ENCODE results near the gene FXYD7.
A peak's percentile ranks its signal among the peaks of the same experiment; 100 is the strongest.

Gene FXYD7

DNA sequence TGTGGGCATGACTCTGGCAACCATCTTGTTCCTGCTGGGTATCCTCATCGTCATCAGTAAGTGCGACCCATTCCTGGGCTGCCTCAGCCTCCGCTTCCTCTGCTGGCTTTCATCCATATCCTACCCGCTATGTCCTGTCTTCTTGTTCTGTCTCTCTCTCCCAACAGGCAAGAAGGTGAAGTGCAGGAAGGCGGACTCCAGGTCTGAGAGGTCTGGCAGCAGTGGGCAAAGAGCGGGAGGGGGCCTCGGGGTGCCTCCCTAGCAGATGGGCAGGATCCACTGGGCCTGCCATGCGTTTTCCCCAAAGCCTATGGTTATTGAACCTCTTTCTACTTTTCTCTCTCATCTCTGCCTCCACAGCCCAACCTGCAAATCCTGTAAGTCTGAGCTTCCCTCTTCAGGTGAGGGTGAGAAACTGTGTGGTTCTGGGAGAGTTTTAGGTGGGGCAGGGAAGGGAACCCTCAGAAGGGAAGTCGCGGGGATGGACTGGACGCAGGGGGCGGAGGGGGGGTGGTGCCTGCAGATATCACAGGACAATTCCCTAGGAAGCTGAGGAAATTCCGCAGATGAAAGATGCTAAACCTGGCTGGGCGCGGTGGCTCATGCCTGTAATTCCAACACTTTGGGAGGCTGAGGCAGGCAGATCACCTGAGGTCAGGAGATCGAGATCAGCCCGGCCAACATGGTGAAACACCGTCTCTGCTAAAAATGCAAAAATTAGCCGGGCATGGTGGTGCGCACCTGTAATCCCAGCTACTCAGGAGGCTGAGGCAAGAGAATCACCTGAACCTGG lies 8.4 kb downstream of the FXYD7 start:
- TF ChIP-seq, protein P1, sequence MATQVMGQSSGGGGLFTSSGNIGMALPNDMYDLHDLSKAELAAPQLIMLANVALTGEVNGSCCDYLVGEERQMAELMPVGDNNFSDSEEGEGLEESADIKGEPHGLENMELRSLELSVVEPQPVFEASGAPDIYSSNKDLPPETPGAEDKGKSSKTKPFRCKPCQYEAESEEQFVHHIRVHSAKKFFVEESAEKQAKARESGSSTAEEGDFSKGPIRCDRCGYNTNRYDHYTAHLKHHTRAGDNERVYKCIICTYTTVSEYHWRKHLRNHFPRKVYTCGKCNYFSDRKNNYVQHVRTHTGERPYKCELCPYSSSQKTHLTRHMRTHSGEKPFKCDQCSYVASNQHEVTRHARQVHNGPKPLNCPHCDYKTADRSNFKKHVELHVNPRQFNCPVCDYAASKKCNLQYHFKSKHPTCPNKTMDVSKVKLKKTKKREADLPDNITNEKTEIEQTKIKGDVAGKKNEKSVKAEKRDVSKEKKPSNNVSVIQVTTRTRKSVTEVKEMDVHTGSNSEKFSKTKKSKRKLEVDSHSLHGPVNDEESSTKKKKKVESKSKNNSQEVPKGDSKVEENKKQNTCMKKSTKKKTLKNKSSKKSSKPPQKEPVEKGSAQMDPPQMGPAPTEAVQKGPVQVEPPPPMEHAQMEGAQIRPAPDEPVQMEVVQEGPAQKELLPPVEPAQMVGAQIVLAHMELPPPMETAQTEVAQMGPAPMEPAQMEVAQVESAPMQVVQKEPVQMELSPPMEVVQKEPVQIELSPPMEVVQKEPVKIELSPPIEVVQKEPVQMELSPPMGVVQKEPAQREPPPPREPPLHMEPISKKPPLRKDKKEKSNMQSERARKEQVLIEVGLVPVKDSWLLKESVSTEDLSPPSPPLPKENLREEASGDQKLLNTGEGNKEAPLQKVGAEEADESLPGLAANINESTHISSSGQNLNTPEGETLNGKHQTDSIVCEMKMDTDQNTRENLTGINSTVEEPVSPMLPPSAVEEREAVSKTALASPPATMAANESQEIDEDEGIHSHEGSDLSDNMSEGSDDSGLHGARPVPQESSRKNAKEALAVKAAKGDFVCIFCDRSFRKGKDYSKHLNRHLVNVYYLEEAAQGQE (IDR thresholded peaks at IDR 0.05; ENCODE audit: insufficient read depth in 1 of 2, low read depth in 2 of 2, low read length in 2 of 2): no peak
- TF ChIP-seq SIN3A (IDR thresholded peaks at IDR 0.05; ENCODE audit: borderline replicate concordance, insufficient read depth, low read length) (no peak), FOXP2 (optimal IDR thresholded peaks at IDR 0.05; ENCODE audit: borderline replicate concordance, extremely low read depth, extremely low read length, insufficient read depth) (no peak), TAF1 (IDR thresholded peaks at IDR 0.05; ENCODE audit: borderline replicate concordance, insufficient read depth, low read length) (no peak), POLR2AphosphoS5 (IDR thresholded peaks at IDR 0.05; ENCODE audit: low read depth, low read length) (no peak)

DNA sequence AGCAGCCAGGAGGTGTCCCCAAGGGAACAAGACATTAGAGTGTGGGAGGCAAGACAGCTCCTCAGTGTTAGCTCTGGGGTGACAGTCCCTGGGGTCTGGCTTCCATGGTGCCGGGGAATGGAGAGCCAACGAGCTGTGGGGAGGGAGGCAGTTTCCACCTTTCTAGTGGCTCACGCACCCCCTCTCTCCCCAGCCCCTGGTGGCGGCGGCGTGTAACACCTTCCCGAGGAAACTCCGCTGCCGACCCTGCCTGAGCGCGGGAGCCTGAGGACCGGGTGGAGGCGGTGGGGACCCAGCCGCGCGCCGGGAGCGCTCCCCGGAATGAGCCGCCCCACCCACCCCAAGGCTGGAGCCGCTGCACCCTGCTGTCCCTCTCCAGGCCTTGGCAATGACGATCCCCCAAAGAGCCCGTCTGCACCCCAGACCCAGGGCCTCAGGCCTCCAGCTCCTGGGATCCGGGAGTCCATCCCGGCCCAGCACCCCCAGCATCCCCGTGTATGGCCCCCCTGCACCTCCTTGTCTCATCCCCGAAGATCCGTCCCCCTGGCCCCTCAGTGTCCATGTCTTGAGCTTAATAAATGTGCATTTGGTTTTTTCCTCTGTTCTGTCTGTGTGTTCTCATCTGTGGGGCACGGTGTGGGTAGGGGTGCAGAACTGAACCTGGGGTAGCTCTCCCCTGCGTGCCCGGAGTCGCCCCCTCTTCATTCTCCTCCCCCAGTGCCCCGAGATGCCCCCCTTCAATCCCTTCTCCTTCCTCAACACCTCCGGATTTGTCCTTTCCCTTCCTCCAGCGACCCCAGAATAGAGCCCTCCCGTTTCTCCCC lies 10.9 kb downstream of the FXYD7 start:
- no peak for TF ChIP-seq FOXP2 (optimal IDR thresholded peaks at IDR 0.05; ENCODE audit: borderline replicate concordance, extremely low read depth, extremely low read length, insufficient read depth)
- TF ChIP-seq POLR2AphosphoS5 (IDR thresholded peaks at IDR 0.05; ENCODE audit: low read depth, low read length): no peak
- TF ChIP-seq SIN3A (IDR thresholded peaks at IDR 0.05; ENCODE audit: borderline replicate concordance, insufficient read depth, low read length): no peak
- TF ChIP-seq, protein P1 (IDR thresholded peaks at IDR 0.05; ENCODE audit: insufficient read depth in 1 of 2, low read depth in 2 of 2, low read length in 2 of 2): no peak
- TF ChIP-seq TAF1 (IDR thresholded peaks at IDR 0.05; ENCODE audit: borderline replicate concordance, insufficient read depth, low read length): no peak

DNA sequence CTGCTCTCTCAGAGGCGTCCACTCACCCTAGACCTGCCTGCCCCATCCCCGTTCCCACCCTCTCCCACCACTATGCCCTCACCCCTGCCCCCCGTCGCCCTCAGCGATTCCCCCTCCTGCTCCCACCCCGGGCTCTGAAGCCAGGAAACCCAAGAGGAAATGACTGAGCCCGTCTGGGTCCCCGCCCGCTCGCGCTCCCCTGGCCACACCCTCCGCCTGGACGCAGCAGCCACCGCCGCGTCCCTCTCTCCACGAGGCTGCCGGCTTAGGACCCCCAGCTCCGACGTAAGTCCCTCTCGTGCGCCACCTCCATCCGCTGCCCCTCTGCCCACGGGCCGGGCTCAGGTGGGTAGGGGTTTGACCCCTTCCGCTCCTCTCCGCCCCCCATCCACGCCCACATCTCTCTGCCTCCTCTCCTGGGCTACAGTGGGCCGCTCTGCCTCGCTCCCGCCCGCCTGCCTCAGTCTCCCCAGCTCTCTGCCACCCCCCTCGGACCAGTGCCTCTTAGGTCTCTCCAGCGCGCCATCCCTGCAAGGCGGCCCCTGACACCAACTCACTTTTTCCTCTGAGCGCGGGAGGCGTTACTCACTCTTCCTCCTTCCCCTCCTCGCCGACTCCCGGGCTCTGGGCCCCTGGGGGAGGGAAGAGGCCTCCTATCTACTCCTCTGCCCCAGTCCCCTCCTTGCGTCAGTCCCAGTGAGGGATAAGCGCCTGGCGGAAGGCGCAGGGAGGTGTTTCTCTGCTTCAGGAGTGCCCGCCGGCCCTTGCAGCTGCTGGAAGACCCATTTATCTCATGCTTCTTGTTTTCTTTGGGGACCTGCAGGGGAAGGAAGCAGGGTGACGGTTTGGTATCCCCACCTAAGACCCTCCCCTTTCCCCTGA lies 11.7 kb downstream of the FXYD7 start, which contains the start of gene FXYD5:
Gene FXYD5 (plus strand): TSS at position 211 of the 882 bp plus-strand sequence. CDS start 816 bp downstream, outside the sequence.
- TF ChIP-seq TAF1 (IDR thresholded peaks at IDR 0.05; ENCODE audit: borderline replicate concordance, insufficient read depth, low read length) (no peak), SIN3A (IDR thresholded peaks at IDR 0.05; ENCODE audit: borderline replicate concordance, insufficient read depth, low read length) (no peak), POLR2AphosphoS5 (IDR thresholded peaks at IDR 0.05; ENCODE audit: low read depth, low read length) (0 out of 2 replicates have a peak, but pooled peaks have one; percentile 49), FOXP2 (optimal IDR thresholded peaks at IDR 0.05; ENCODE audit: borderline replicate concordance, extremely low read depth, extremely low read length, insufficient read depth) (peak; percentile 22)
- TF ChIP-seq, protein P1 (IDR thresholded peaks at IDR 0.05; ENCODE audit: insufficient read depth in 1 of 2, low read depth in 2 of 2, low read length in 2 of 2): no peak

DNA sequence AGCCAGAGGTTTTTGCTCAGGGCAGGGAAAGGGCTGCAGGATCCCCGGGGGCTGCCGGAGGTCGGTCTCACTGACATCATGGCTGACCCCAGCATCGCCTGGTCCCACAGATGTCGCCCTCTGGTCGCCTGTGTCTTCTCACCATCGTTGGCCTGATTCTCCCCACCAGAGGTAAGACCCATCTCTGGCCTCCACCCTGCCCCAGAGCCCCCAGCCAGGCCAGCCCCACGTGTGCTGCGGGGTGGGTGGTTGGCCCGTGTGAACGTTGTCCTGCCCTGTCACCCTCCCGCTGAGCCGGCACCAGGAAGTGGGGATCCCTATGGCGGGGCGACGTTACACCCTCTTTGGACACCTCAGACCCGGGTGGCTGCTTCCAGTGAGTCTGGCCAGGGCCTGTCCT lies 12.4 kb downstream of the FXYD7 start:
- no peak for TF ChIP-seq POLR2AphosphoS5 (IDR thresholded peaks at IDR 0.05; ENCODE audit: low read depth, low read length)
- no peak for TF ChIP-seq FOXP2 (optimal IDR thresholded peaks at IDR 0.05; ENCODE audit: borderline replicate concordance, extremely low read depth, extremely low read length, insufficient read depth)
